Neural crest cell (in vitro differentiated cells): Measurements from ENCODE around the gene SREK1IP1. TPM values are rescaled to one million over a fixed set of nuclear protein-coding genes. Genes with fewer than 3 reads are reported as not detected.

Experiments
- DNase-seq: peaks from one replicate; pipeline ENCODE4 v3.0.0; 2021; ENCODE audit warnings: low read depth, mixed read lengths, low spot score
- H3K27ac Mint-ChIP-seq: one replicate; pipeline ENCODE4 v1.8.0; 2021; ENCODE audit warnings: mild to moderate bottlenecking, mixed read lengths; ENCODE audit not compliant: unreplicated experiment
- H3K27me3 Mint-ChIP-seq: 2 replicates; pipeline ENCODE4 v1.8.0; 2021; ENCODE audit warnings: low read depth, mild to moderate bottlenecking, mixed read lengths
- H3K36me3 Mint-ChIP-seq: 2 replicates; pipeline ENCODE4 v1.8.0; 2021; ENCODE audit warnings: low read depth, mild to moderate bottlenecking, mixed read lengths
- H3K4me1 Mint-ChIP-seq: 2 replicates; pipeline ENCODE4 v1.8.0; 2021; ENCODE audit warnings: mixed read lengths
- H3K4me3 Mint-ChIP-seq: one replicate; pipeline ENCODE4 v1.8.0; 2021; ENCODE audit warnings: mild to moderate bottlenecking, mixed read lengths
- H3K9me3 Mint-ChIP-seq: 2 replicates; pipeline ENCODE4 v1.8.0; 2021; ENCODE audit warnings: mixed read lengths
- long read RNA-seq: library from polyadenylated mRNA; unstranded; transcript quantifications from one replicate; pipeline ENCODE4 v2.0.0, GENCODE V29; 2020
- total RNA-seq: library from RNA; stranded (reverse); gene quantifications from 2 replicates; pipeline ENCODE4 v1.2.1, GENCODE V29; 2021
- TF ChIP-seq, protein P1 (sequence below): fragments of 200-600 bp; sonication (generic); conservative IDR thresholded peaks from 2 replicates; pipeline ENCODE4 v1.5.0; 2021; ENCODE audit warnings: antibody characterized with exemption, mild to moderate bottlenecking

Gene SREK1IP1
- total RNA-seq = 26.4 and 28.6 TPM in 2 replicates
- long read RNA-seq, full-length matches to known transcripts = 10 of 21 reads
- long read RNA-seq, partial matches to known transcripts = 2 of 21 reads
- long read RNA-seq, other reads (novel, unspliced or antisense) = 9 of 21 reads

DNA sequence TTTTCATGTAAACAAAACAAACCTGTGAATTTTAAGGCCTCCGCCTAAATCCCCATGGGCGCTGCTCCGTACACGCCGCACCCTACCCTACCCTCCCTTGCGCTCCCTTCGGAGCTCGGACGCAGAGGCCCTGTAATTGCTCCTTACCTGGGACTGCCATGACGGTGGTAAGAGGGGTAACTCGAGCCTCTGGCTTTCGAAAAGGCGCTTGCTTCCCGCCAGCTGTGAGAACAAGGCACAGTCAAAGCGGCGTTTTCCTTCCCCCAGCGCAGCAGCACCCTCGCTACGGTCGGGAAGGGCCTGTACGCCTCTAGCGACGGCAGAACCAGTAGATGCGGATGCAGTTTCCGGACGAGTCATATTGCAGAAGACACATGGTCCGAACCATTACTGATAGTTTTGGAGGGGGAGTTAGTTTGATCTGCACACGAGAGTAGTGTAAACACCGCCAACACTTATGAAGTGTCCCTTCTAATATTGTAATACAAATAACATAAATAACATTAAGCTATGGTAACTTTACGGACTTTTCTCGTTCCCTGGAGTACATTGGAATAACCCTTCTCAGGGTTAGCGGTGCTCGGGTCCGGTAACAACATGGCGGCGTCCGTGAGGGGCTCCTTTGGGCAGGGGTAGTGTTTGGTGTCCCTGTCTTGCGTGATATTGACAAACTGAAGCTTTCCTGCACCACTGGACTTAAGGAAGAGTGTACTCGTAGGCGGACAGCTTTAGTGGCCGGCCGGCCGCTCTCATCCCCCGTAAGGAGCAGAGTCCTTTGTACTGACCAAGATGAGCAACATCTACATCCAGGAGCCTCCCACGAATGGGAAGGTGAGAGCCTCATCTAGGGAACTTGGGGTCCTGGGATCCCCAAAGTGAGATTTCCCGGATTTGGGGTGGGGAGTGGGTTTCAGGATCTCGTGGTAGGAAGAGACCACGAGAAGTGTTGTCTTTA, at the start of gene SREK1IP1, which contains the start of gene CWC27:
SREK1IP1 (minus strand) TSS at position 334 of the 955 bp plus-strand sequence; CDS start at position 160, 174 bp downstream.
CWC27 (plus strand) TSS at position 573 of the 955 bp plus-strand sequence; CDS start at position 790, 217 bp downstream.
- peaks cover 40% of the 10 kb centered on the region for H3K4me1 Mint-ChIP-seq
- no peaks in the 10 kb centered on the region for H3K9me3 Mint-ChIP-seq
- no peaks in the 10 kb centered on the region for H3K27me3 Mint-ChIP-seq
- peak; percentile 67 for DNase-seq
- peaks cover 5% of the 10 kb centered on the region for H3K36me3 Mint-ChIP-seq
- peak within 1 kb of the TSS; percentile 100 for H3K4me3 Mint-ChIP-seq
- TF ChIP-seq, protein P1, sequence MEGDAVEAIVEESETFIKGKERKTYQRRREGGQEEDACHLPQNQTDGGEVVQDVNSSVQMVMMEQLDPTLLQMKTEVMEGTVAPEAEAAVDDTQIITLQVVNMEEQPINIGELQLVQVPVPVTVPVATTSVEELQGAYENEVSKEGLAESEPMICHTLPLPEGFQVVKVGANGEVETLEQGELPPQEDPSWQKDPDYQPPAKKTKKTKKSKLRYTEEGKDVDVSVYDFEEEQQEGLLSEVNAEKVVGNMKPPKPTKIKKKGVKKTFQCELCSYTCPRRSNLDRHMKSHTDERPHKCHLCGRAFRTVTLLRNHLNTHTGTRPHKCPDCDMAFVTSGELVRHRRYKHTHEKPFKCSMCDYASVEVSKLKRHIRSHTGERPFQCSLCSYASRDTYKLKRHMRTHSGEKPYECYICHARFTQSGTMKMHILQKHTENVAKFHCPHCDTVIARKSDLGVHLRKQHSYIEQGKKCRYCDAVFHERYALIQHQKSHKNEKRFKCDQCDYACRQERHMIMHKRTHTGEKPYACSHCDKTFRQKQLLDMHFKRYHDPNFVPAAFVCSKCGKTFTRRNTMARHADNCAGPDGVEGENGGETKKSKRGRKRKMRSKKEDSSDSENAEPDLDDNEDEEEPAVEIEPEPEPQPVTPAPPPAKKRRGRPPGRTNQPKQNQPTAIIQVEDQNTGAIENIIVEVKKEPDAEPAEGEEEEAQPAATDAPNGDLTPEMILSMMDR = peak; percentile 38
- peak within 1 kb of the TSS; percentile 100 for H3K27ac Mint-ChIP-seq

DNA sequence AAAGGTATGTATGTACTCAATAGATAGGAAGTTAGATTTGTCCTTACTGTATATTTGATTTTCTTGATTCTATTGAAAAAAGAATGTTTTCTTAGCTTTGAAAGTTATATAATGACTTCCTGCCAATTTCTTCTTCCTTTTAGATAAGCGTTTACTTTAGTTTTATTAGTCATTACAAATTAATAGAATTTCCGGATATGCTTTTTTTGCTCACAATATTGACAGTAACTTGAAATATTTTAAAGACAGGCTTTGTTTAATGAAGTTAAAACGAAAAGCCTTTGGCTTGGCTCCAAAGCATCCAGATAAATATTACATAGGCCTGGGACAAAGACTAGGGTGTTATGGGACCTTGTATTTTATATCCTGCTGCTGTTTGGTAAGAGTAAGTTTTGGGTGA, 49.8 kb upstream of the SREK1IP1 start:
- no peak for DNase-seq
- Mint-ChIP-seq H3K27me3 (no peaks in the 10 kb centered on the region), H3K36me3 (peaks cover 4% of the 10 kb centered on the region), H3K4me3 (no peak overlapping the region), H3K4me1 (peaks cover 8% of the 10 kb centered on the region), H3K27ac (no peak overlapping the region), H3K9me3 (no peaks in the 10 kb centered on the region)
- TF ChIP-seq, protein P1 = no peak

DNA sequence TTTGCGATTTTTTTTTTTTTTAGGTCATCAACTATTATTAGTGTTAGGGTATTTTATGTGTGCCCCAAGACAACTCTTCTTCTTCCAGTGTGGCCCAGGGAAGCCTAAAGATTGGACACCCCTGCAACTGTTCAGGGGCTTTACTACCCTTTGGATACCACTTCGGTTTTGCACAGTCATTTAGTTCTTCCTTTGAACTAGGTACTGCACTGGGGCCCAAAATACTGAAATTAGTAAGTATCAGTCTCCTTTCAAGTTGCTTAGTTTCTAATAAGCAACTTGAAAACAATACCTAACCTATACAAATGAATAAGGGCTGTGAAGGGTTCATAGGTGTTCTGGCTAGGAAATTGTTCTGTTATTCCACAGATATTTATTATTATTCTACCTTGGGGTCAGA, 45.6 kb upstream of the SREK1IP1 start:
- Mint-ChIP-seq H3K9me3 (no peaks in the 10 kb centered on the region), H3K4me1 (peaks cover 8% of the 10 kb centered on the region), H3K27ac (no peak overlapping the region), H3K36me3 (no peaks in the 10 kb centered on the region), H3K27me3 (no peaks in the 10 kb centered on the region), H3K4me3 (no peak overlapping the region)
- TF ChIP-seq, protein P1 = no peak
- DNase-seq = no peak

DNA sequence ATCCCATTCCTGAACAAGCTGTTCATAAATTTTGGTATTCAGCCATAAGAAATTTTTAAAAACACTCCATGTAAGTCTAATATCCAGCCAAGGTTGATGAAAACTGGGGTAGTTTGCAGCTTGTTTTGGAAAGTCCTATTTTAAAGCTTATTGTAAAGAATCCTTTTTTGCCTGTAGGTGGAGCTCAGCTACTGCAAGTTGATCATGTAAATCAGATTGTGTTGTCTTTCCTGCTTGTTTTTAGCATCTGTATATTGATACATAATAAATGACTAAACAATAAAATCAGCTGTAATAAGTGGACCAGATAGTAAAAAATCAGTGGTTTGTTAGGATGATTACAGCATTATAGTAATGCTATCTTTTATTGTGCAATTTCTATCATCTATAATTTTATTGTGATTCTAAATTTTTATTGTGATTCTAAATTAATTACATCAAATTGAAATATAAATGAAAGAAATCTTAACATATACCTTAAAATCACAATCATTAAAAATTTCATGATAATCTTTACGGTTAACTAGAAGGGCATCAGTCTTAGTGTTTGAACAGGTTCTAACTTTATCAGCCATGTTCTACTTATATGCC, 42.7 kb upstream of the SREK1IP1 start:
- Mint-ChIP-seq H3K27ac (no peak overlapping the region), H3K4me1 (no peaks in the 10 kb centered on the region), H3K4me3 (no peak overlapping the region), H3K27me3 (no peaks in the 10 kb centered on the region), H3K36me3 (no peaks in the 10 kb centered on the region), H3K9me3 (no peaks in the 10 kb centered on the region)
- no peak for DNase-seq
- TF ChIP-seq, protein P1 = peak; percentile 85

DNA sequence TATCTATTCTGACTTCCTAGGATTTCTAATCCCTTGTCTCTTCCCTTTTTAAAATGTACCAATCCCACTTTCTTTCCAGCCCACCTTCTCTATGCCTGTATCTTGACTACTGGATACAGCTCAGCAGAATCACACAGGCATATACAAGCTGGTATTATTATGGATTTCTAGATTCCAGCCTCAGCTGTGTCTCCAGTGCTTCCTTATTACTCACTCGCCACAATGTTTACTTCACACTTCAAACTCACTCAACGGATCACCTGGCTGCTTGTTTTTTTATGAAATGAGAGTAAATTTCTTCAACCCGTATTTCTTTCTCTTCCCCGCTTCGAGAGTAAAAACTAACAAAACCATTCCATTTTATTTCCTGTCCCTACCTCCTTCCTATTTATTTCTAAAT, 39.0 kb upstream of the SREK1IP1 start:
- H3K27ac Mint-ChIP-seq = no peak overlapping the region
- no peaks in the 10 kb centered on the region for H3K9me3 Mint-ChIP-seq
- no peaks in the 10 kb centered on the region for H3K27me3 Mint-ChIP-seq
- H3K4me1 Mint-ChIP-seq = no peaks in the 10 kb centered on the region
- TF ChIP-seq, protein P1 = no peak
- no peak overlapping the region for H3K4me3 Mint-ChIP-seq
- DNase-seq = no peak
- no peaks in the 10 kb centered on the region for H3K36me3 Mint-ChIP-seq
